GM19023 (cell line): ENCODE data around the gene CARD9.

Experiments
- ATAC-seq: cut with Tn5 transposase; IDR thresholded peaks from one replicate; pipeline ENCODE4 v1.9.1; 2021; ENCODE audit warnings: mild to moderate bottlenecking, moderate library complexity; ENCODE audit not compliant: unreplicated experiment

The CARD9 gene

DNA sequence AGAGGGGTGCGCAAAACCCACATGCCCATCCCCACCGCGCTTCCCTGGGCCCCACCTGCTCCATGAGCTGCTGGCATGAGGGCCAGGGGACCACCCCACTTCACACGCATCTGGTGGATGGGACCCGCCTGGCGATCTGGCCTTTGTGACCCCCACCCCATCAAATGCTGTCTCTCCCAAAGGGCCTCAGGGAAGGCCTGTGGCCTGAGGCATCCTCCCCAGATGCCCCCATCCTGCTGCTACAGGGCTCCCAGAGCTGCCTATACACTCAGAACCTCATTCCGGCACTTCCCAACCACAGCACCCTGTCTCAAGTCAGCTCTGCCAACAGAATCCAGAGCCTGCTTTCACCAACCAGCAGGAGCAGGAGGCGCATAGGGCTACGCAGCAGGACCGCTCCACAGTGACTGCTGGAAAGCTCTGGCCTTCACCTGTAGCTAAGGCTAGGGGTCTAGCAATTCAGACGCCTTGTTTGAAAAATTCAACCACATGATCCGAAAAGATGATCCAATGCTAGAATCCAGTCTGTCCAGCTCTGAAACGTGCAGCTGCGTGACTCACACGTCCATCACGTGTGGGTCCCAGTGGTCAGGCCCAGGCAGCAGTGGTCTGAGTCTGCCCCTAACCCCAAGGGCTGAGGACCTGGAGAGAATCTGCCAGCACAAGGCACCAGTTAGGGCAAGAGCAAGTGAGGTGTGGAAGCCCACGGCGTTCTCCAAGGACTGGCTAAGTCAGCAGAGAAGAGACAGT, 27.9 kb upstream of the CARD9 start:
- ATAC-seq, result no peak

DNA sequence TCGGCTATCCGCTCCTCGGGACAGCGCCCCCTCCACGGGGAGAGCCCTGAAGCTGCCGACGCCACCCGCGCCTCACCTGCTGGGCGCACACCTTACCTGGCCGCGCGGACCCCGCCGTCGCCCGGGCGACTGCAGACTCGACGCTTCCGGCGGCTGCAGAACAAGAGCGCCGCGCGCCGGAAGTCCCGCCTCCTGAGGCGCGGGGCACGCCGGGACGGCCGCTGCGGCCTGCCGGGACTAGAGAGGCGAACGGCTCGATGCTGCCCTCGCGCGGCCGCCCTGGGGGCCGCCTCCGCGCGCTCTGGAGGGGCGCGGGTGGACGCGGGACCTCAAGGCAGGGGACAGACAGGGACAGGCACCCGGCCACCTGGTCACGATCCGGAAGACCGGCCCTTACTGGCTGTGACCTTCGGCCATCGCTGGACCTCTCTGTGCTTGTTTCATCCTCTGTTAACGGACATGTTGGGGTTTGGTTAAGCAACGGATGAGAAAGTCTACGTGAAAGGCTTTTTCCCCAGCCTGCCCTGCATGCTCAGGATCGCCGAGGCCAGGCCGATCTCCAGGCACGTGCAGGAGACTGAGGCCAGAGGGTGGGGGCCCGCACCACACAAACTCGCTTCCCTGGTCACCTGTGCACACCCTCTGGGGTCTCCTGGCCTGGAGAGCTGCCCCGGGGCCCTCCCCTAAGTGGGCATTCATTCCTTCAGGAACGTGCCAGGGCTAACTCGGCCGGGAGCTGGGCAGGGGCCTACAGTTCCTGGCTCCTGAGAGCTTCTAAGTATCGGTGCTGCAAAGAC, 26.8 kb upstream of the CARD9 start, which contains the start of gene SNAPC4:
TSS of gene SNAPC4 (minus strand) at position 133 of the 797 bp plus-strand sequence. CDS start 1,742 bp downstream, outside the sequence.
- peak; percentile 61 for ATAC-seq

DNA sequence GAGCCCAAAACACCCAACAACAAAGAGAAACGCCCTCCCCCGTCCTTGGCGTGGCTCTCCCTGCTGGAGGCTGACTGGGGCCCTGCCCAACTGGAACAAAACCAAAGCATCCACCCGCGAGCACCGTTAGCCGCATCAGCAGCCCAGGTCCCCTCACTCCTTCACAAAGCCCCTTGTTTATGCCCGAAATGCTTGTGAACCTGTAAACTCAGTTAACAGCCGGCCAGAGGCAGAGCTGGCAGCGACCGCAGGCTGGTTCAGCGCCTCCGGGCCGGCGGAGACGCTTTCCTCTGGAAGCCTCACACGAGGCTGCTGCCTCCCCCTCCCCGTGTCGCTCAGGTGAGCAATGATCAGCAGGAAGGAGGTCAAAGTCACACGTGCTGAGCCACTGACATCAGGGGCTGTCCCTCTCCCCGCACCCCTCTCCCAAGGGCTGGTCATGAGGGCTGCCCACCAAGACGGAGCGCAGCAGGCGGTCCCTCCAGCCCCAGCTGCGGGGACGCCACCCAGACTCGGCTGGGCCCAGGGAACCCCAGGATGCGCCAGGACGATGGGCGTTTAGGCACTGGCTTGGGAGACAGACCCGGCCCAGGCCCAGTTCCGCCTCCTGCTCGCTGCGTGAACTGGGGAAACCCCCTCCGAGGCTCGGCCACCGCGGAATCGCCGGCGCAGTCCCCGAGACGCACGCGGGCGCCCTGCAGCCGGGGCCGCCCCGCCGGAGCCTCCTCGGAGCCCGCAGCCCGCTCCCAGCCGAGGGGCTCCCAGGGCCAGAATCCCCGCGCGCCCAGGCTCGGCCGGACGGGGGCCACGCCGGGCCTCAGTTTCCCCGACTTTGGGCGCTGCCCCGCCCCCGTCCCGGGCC, 25.9 kb upstream of the CARD9 start:
- no peak for ATAC-seq

DNA sequence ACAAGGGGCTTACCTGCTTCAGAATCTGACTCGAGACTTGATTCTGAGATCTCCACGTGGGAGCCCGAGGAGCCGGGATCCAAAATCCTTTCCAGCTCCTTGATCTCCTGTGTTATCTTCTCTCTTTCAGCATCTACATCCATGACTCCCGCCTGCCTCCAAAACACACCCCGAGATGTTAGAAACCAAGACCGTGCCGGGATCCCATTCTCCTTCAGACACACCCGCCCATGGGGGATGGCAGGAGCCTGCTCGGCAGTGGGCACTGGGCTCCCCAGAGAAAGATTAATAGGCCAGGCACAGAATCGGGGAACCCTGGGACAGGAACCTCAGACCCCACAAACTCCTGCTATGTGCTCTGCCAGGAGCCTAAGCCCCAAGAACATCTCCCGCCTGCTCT, 24.8 kb upstream of the CARD9 start:
- ATAC-seq, result no peak

DNA sequence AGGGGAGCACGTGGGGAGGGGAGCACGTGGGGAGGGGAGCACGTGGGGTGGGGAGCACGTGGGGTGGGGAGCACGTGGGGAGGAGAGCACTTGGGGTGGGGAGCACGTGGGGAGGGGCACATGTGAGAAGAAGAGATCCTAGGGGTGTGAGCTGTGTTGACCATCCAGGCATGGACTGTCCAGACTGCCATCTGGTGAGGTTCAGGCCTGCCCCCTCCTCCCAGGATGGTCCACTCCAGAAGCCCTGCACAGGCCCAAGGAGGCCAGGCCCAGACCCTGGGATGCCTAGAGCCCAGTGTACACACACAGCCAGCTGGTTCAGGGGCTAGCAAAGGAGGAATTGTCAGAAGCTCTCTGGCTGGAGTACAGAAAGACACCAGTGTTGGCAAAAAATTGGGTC, 24.2 kb upstream of the CARD9 start:
- no peak for ATAC-seq

DNA sequence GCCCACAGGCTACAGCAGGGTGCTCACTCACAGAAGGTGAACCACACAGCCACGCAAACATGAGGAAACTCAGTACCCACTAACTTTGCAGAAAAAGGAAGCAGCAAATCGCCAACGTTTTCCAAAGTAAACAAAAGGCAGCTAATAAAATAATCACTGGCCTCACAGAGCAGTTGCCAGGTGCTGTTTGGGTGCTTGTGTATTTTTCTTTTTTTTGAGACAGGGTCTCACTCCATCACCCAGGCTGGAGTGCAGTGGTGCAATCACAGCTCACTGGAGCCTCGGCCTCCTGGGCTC, 22.7 kb upstream of the CARD9 start:
- no peak for ATAC-seq

DNA sequence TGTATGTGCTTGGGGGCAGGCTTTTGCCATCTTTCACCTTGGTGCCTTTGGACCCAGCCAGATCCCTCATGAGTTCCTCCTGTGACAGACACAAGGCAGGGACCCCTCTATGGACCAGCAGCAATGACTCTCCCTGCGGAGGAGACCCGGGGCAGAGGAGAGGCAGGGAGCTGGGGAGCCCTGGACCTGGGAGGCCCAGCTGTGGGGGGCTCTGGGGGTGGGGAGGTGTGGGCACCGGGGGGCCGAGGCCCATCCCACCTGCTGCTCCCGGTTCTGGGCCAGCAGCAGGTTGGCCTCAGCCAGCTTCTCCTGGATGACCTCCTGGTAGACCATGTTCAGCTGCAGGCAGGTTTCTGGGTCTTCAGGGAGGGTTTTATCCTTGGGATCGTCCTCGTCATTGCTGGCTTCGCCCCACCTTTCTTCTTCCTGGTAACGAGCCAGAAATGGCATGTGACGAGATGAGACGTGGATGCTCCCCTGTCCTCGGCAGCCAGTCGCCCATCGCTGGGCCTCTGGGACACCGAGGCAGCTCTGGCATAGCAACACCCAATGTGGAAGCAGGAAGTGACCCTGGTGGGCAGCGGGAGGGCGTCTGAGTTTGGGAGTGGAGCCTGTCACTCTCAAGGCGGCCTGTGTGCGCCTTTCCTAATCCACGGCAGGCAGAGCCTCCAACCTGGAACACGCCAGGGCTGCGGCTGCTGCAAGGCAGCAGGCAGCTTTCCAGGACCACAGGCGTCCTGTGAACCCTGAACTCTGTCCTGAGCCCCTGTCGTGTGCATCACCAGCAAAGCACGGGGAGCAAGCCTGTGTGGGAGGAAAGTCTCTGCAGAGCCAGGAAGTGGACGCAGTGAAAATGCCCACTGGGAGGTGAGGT, 22.1 kb upstream of the CARD9 start:
- ATAC-seq, result no peak

DNA sequence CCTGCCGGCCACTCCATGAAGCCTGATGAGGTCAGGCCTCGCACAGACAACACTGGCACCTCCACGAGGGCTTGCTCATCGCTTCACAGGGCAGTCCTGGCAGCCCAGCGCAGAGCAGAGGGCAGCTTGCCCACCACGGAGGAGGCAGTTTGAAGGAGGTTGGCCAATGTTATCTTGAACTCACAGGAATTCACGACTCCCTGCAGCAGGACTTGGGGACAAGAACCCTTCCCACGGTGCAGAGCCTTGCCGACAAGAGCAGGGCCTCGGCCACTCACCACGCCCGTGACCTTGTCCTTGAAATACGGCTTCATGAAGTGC, 21.5 kb upstream of the CARD9 start:
- no peak for ATAC-seq

DNA sequence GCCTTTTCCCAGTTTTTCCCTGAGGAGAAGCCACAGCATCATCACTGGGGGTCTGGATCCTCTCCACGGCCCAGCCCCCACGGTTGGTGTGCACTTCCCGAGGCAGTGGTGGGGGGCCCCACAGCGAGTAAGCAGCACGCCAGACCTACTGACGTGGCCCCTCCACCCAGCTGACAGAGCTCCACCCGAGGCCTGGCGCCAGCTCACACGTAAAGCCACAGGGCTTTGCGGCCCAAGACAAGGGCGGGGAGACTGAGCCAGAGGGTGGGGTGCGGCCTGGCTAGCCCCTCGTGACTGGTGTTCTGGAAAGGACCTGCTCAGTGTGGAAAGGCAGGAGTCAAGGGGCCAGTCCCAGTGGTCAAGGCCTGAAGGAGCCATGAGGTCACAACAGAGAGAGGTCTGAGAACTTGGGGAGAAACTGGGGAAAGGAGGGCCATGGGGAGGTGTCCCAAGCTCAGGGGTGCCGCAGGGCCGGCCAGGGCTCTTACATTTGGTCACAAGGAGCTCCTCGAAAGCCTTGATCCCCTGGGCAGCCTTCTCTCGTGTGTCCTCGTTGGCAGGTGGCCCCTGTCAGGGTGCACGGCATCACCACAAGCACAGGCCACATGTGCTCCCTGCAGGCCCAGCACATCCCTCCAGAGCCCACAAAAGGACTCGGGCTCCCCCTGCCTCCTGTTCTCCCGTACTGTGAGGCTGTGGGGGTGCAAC, 21.0 kb upstream of the CARD9 start:
- ATAC-seq, result no peak

DNA sequence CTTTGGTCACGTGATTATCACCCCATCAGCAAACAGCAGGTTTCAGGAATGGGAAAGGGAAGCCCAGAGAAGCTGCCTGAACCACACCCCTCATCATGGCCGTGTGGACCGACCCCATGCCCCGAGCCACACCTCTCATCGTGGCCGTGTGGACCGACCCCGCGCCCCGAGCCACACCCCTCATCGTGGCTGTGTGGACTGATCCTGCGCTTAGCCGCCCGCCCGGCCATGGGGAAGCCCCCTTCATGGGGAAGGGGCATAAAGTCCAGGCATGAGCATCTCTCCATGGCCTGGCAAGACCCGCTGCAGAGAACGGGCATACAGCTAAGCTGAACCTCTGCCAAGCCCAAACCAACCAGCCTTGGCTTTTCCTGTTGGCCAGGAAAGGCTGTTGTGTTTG, 20.1 kb upstream of the CARD9 start:
- no peak for ATAC-seq

DNA sequence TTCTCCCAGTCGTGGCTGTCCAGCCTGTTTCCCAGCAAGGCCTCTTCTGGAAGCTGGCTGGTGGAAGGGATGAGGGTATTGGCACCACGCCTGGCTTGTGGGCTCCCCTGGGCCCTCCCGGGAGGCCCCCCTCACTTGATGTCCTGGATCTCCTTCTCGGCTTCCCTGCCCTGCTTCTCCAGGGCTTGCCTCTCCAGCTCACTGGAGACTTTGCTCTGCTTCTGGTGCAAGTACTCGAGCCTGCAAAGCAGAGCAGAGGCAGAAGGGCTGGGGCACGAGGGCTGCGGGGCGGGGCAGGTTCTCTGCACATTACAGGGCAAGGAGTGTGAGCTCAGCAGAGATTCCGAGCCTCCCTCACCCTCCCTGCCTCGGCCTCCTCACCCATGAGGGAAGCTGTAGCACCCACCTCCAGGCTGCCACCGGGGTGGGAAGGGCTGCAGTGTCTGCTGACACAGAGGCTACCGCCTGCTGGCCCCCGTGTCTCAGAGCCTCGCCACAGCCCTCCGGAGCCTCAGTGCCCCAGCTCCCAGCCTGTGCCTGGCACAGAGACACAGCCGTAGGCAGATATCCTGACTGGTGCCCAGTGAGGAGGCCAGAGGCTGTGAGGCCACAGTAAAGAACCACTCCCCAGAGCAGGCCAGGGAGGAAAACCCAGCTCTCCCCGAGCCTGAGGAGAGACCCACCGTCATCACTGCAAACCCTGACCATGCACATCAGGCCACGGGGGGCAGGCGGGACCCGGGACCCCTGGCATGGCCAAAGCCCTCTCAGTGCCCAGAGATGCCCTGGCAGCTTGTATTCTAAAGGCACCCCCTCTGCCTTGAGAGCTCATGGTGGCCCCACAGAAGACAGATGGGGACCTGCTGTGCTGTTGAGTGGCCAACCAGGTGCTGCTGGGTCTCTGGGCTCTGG, 19.3 kb upstream of the CARD9 start:
- no peak for ATAC-seq

DNA sequence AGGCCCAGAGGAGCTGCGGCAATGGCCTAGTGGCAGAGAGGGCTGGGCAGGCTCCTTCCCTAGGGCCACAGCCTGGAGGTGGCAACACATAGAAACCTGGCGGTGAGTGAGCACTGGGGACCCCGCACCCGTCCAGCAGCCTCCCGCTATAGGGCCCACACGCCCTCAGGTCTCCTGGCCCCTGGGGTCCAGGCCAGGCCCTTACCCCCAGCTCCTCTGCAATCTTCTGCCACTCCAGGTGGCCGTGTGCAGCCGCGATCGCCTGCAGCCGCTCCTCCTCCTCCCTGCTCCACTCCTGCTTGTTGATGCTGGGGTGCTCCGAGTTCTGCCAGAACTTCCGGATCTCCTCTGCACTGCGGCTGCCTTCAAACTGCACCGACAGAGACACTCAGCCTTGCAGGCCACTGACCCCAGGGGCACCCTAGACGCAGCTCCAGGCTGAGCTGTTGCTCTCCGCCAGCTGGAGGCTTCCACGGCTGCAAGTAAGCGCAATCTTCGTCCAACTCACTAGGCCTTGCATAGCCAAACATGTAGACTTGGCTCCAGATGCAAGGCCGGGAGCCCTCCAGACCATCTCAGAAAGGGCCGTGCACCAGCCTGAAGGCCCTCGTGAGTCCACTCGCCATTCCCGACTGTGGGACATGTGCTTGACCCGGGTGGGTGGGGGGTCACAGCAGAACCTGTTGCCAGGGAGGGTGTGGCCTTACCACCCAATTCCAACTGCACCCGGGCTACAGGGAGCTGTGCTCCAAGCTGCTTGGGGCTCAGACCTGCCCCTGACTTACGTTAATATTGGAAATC, 18.5 kb upstream of the CARD9 start:
- ATAC-seq, result no peak

DNA sequence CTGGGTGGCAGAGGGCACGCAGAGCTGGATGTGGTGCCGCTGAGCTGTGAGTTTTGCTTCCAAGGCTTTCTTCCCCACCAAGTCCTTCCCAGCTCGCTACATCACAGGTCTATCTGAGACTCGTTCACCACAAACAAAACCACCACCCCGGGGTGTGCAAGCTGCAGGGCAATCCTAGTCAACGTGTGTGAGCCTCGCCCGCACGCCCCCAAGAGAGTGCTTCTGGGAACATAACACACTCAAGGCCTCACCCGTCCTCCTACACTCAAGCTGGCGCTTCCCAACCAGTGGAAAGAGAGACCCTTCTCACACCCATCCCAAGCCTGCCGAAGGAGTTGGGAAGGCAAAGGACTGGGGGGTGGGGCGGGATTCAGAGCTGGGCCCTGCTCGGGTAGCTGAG, 15.9 kb upstream of the CARD9 start:
- ATAC-seq, result no peak

DNA sequence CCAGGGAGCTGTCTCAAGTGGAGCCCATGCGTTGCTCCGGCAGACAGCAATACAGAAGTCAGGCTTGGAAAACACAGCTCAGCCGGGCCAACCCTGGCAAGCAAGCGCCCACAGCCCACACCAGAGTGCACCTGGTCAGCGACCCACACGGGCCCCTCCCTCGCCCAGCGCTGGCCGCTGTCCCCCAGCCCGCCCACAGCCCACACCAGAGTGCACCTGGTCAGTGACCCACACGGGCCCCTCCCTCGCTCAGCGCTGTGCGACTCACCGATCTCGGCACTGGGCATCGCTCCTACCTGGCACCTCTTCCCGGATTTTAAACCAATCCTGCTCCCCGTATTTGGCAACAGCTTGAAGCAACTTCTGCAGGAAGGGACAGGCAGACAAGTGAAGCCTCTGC, 13.7 kb upstream of the CARD9 start:
- no peak for ATAC-seq

DNA sequence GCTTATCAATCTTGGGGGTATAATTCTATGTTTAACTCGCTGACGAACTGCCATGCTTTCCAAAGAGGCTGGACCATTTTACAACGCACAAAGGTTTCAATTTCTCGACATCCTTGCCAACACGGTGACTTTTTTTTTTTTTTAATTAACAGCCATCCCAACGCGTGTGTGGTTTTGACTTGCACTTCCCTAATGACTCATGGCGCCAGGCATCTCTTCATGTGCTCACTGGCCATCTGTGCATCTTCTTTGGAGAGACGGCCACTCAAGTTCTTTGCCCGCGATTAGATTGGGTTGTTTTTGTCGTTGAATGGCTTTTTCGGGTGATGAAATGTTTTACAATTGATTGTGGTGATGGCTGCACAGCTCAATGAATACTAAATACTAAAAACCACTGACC, 12.5 kb upstream of the CARD9 start:
- ATAC-seq, result no peak

DNA sequence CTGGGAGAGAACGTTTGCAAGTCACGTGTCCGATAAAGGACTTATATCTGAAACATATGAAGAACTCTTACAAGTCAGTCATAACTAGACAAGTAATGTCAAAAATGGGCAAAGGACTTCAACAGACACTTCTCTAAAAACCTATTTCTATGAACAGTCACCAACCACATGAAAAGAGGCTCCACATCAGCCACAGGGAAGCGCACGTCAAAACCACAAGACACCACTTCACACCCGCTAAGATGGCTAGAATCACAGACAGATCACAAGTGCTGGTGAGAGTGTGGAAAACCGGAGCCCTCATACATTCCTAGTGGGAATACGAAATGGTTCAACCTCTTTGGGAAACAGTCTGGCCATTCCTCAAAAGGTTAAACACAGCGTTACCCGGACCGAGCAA, 11.5 kb upstream of the CARD9 start:
- no peak for ATAC-seq

DNA sequence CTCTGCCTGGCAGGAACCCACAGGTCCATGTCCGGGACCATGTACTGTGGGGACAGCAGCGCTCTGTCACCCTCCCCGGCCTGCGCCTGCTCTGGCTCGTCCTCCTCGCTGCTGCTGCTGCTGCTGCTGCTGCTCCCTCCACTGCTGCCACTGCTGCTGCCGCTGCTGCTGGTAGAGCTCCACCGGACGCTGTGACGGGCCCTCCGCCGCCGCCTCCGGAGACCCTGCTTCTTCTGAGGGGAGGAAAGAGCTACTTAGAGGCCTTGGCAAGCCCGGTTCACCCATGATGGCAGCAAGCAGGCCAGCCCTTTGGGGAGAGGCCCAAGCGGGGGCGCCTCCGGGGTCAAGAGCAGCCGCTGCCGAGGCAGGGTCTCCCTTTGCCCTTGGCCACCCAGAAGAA, 10.0 kb upstream of the CARD9 start:
- no peak for ATAC-seq

DNA sequence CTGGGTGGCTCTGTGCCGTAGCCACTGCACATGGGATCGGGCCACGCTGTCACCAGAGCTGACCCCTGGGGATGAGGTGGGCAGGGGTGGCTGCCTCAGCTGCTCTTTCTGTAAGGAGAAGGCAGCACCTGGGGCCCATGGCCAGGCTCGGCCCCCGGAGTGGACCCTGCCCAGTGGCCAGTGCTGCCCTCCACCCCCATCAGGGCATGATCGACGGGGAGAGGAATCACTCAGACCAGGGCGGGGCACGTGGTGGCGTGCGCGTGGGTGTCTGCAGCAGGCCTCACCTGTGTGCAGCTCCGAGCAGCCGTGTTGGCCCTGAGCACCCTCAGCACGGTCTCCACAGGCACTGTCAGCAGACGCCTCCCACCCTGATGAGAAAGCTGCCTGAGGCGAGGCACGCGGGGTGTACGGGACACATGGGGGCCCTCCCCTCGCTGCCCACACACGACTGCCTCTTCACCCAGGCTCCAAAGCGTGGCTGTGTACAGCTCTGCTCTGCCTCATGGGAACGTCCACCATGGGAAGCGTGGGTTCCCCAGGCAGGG, 8.6 kb upstream of the CARD9 start:
- ATAC-seq, result no peak
